ENCODE measurements around the gene PDE5A.
"Not testable (repeated sequence)": the region's sequence is repeated elsewhere in the genome, so short reads cannot be mapped to it uniquely, and the experiment has no call there.

PDE5A gene

GRCh38 chr4:119628281-119629141 lies at the start of gene PDE5A:
TSS of gene PDE5A (minus strand) at chr4:119628804. CDS start at chr4:119628671, 133 bp downstream.
- peak; percentile 89 for DNase-seq

GRCh38 chr4:119676101-119676500 lies 47.5 kb upstream of the PDE5A start:
- no peak for DNase-seq

DNA sequence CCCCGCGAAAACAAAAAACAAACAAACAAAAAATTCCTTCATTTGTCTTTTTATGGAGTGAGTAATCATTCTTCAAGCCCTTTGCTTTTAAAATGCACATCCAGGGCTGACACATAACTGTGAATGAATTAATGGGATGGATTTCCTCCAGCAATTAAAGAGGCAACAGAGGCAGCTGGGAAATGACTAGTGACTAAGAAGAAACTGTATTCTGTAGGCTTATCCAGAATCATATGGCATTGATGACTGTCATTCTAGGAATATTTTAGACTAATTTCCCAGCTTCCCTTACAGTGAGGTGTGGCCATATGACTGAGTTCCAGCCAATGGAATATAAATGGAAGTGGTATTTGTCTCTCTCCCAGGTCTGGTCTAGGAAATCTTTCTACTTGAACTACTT lies 46.8 kb upstream of the PDE5A start:
- DNase-seq, result no peak

DNA sequence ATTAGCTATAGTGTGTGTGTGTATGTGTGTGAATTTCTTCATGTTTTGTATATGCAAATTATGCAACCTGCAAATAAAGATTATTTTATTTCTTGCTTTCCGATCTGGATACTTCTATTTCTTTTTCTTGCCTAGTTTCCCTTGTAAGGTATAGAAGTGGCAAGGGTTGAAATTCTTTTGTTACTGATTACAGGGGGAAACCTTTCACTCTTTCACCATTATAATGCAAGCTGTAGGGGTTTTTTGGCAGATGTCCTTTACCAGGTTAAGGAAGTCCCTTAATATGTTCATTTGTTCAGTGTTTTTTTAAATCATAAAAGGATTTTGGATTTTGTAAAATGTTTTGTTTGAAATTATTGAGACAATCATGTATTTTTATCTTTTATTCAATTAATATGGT lies 44.3 kb upstream of the PDE5A start:
- DNase-seq, result no peak

DNA sequence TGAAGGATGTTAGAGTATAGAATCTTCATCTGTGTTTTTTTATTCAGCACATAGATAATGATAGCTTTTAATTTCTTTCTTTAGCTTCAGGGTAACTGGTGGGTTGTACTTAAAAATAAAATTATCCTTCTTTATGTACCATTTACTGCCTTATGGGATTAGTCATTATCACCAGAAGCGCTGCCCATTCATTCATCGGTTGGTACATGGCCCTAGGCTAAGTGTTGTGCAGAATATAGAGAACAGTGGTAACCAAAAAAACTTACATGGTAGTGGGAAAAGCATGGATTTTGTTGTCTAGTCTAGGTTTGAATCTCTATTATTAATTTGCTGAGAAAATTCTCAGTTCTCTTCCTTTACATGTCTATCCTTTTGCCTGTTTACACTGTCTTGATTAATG lies 43.5 kb upstream of the PDE5A start:
- DNase-seq, result no peak

DNA sequence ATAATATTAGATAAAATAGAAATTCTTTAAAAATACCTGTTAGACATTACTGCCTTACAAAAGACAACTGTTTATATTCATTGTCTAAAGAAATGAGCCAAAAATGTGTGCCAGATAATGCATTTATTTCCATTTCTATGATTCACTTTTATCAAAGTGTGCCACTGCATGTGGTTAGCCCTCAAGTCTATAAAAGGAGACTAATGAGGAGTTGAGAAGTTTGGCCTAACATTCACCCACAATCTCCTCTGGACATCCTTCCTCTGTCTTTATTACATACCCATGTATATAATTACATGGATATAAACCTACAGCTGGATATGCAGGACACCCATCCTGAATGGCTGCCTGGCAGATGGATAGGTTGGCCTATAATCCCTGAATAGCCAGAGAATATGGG lies 42.6 kb upstream of the PDE5A start:
- no peak for DNase-seq

DNA sequence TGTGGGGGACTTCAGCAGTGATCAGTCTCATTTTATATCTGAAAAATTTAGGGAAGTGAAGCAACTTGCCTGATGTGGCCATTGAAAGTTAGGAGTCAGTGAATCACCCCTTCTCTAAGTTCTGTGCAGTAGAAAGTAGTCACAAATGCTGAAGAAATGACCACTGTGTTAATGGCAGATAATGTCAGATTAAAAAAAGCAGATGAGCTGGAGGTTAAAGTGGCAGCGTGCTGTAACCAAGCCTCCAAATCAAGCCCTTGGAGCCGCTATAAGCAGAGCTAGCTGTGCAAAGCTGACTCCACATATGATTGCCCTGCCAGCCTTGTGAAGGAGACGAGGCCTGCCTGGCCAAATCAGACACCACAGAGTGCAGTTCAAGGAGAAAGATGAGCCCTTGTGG lies 39.2 kb upstream of the PDE5A start:
- DNase-seq, result no peak

GRCh38 chr4:119666653-119667091 lies 38.1 kb upstream of the PDE5A start:
- no peak for DNase-seq

DNA sequence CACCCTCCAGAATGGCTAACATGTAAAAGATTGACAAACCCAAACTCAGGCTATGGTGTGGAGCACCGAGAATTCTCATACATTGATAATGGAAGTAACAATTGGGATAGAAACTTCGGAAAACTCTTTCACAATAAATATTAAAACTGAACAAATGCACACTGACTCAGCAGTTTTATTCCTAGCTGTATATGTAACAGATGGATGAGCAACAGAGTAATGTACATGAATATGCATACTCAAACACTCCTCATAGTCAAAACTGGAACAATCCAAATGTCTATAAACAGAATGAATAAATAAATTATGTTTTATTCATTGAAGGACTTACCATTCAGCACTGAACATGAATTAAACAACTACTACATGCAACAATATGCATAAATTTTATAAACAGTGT lies 37.1 kb upstream of the PDE5A start:
- no peak for DNase-seq

GRCh38 chr4:119664168-119664907 lies 35.7 kb upstream of the PDE5A start:
- no peak for DNase-seq

- DNase-seq, result no peak
Observed at GRCh38 chr4:119663160-119663788, 34.7 kb upstream of the PDE5A start.

DNA sequence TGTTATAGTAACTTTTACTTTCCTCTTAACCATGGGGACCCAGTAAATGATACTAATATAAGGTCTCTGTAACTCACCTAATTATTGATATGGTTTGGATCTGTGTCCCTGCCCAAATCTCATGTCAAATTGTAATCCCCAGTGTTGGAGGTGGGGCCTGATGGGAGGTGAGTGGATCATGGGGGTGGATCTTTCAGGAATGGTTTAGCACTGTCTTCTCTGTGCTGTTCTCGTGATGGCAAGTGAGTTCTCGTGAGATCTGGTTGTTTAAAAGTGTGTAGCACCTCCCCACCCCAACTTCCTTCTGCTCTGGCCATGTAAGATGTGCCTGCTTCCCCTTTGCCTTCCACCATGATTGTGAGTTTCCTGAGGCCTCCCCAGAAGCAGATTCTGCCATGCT lies 34.0 kb upstream of the PDE5A start:
- not testable (repeated sequence) for DNase-seq

DNA sequence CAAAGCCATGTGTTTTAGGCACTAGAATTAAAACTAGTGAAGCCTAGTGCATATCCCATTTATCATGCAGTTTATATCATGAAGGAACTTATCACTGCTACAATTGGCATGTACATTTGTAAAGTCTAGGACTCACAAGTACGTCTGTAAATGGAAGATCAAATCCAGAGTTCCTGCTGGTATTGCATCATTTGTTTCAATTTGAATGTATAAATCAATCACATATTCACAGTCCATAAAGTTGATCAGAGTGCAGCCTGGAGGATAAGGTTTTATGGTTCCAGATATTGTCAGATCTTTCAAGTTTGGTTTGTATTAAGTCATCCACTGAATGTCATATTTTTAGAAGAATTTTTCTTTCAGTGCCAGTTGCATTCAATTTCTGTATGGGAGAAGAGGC lies 32.6 kb upstream of the PDE5A start:
- DNase-seq, result no peak

GRCh38 chr4:119659576-119659975 lies 31.0 kb upstream of the PDE5A start:
- no peak for DNase-seq

GRCh38 chr4:119657111-119657611 lies 28.6 kb upstream of the PDE5A start:
- no peak for DNase-seq

DNA sequence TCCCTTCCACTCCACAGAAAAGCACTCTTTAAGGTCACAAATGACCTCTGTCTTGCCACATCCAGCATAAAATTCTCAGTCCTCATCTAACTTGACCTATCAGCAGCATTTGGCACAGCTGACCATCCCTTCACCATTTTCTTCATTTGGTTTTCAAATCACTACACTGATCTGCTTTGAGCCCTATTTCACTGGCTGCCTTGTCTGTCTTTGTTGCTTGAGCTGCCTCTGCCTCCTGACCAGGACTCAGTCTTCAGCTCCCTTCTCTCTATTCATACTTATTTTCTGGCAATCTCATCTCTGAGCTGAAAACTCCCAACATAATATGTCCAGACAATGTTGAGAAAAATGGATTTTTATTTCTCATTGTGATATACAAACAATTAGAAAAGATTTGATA lies 27.7 kb upstream of the PDE5A start:
- DNase-seq, result no peak

GRCh38 chr4:119655111-119655837 lies 26.7 kb upstream of the PDE5A start:
- DNase-seq, result no peak

DNA sequence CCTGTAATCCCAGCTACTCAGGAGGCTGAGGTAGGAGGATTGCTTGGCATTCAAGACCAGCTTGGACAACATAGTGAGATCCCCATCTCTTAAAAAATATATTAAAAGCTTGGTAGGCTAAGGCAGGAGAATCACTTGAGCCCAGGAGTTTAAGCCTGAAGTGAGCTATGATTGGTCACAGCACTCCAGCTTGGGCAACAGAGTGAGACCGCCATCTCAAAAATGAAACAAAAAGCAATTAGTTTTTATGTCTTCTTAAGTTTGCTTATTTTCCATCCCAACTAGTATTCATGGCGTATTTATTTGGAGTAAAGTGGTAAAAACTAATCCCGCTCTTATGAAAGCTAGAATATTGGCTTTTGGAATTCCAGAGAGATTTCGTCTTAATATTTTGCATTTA lies 25.4 kb upstream of the PDE5A start:
- DNase-seq, result no peak

DNA sequence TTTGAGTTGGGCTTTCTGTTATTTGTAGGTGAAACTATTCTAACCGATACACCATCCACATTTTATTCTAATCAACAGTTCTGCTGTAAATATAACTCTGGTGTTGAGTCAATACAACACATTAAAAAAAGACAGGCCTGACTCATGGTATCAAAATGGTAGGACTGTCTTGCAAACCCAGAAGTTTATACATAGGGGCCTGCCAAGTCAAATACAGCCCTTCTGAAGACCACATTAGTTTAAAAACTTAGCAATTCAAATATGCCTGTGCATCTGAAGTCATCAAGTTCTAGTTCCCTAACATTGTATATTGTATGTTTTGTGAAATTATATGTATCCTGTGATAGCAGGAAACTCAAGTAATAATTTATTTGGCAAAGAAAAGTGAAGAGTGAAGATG lies 24.4 kb upstream of the PDE5A start:
- DNase-seq, result no peak

- DNase-seq, result no peak
Observed at GRCh38 chr4:119648398-119648797, 19.8 kb upstream of the PDE5A start.

DNA sequence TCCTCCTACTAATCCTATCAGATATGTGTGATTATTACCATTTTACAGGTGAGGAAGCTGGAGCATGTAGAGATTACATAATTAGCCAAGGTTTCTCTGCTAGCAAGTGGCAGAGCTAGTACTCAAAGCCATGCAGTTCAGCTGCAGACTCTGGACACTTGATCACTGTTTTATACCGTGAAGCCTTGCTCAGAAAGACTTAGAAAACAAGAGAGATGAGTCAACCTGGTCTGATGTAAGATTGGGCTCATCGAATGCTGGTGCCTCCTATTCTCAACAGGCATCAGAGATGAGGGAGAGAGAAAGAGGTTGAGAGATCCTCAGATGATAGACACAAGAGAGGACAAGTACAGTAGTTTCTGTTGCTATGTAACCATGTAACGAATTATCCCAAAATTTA lies 19.0 kb upstream of the PDE5A start:
- no peak for DNase-seq

- DNase-seq, result peak; percentile 92
Observed at GRCh38 chr4:119646347-119647071, 17.9 kb upstream of the PDE5A start.

Data from right hindlimb (tissue), 1 donor.